K562 (cell line): ENCODE measurements around the gene VSIG10. TPM values are rescaled to one million over a fixed set of nuclear protein-coding genes. Genes with fewer than 3 reads are reported as not detected.

Experiments used
- ATAC-seq: fragments of 200-7000 bp; cut with Tn5 transposase; 3 replicates; pipeline ENCODE4 v1.9.1; 2020; ENCODE audit warnings: moderate library complexity
- BruUV-seq: library from RNA; stranded (reverse); fragments of 400-500 nt; replicated peaks from 2 replicates; lab custom pipeline; 2021; lab: Mats Ljungman, UMichigan
- CTCF ChIA-PET: fragments of 300-600 bp; formaldehyde crosslinking; extraction: SDS; loops from one replicate; lab custom pipeline; 2021; ENCODE audit warnings: low intra/inter-chr PET ratio; lab: Yijun Ruan, JAX
- POLR2A ChIA-PET: fragments of 300-600, 350-650 bp; sonication (Branson Sonifier 250); formaldehyde crosslinking; extraction: SDS; loops from one replicate; lab custom pipeline; 2021; ENCODE audit warnings: antibody characterized with exemption, inconsistent platforms; lab: Yijun Ruan, JAX
- DNase-seq, 4 experiments: peaks; one replicate each; pipeline versions ENCODE4 v3.0.0 to v3.0.0-alpha.2; 2011 to 2018; ENCODE audit warnings: low spot score in 3 of 4, mixed read lengths in 3 of 4; ENCODE audit errors: extremely low read depth in 1 of 4
- FAIRE-seq: peaks from 2 replicates; lab custom pipeline; 2011; peaks lifted over from hg19 to GRCh38; lab: Jason Lieb, UNC
- H2AFZ ChIP-seq: 2 replicates; pipeline ENCODE4 v1.6.0; 2011; ENCODE audit warnings: low read depth, low read length, control low read depth, inconsistent platforms
- H3K27ac ChIP-seq: fragments of 200-600 bp; 3 replicates; pipeline ENCODE4 v1.8.0; 2011; ENCODE audit warnings: low read depth, mild to moderate bottlenecking, control low read depth, inconsistent platforms, low read length, moderate library complexity, mixed read lengths; ENCODE audit errors: extremely low read depth
- H3K27me3 ChIP-seq, 2 experiments: fragments of 300-600 bp in 1 of 2; 2 replicates in 1 of 2; 3 replicates in 1 of 2; pipeline versions ENCODE4 v1.6.0 to v1.8.0; 2011; ENCODE audit warnings: inconsistent platforms in 2 of 2, low read length in 2 of 2, mild to moderate bottlenecking in 1 of 2, mixed read lengths in 1 of 2, moderate library complexity in 1 of 2; ENCODE audit not compliant: control insufficient read depth in 2 of 2, insufficient read depth in 2 of 2
- H3K36me3 ChIP-seq: fragments of 300-600 bp; 3 replicates; pipeline ENCODE4 v1.8.0; 2011; ENCODE audit warnings: mild to moderate bottlenecking, low read length, inconsistent platforms; ENCODE audit not compliant: control insufficient read depth, insufficient read depth
- H3K4me1 ChIP-seq, 2 experiments: fragments of 200-600 bp in 1 of 2; replicated peaks in 1 of 2; 2 replicates in 1 of 2; 3 replicates in 1 of 2; pipeline versions ENCODE4 v1.5.1 to v1.8.0; 2011; ENCODE audit warnings: inconsistent platforms in 2 of 2, low read length in 2 of 2, mild to moderate bottlenecking in 1 of 2, mixed read lengths in 1 of 2, moderate library complexity in 1 of 2; ENCODE audit not compliant: control insufficient read depth in 2 of 2, insufficient read depth in 2 of 2
- H3K4me2 ChIP-seq: 2 replicates; pipeline ENCODE4 v1.6.1; 2011; ENCODE audit warnings: low read length, control low read depth, inconsistent platforms, mixed read lengths; ENCODE audit not compliant: insufficient read depth
- H3K4me3 ChIP-seq: fragments of 200-600 bp; sonication (generic), shearing (Covaris generic); 2 replicates; pipeline ENCODE4 v1.5.1; 2016; ENCODE audit warnings: control low read depth, inconsistent platforms
- H3K79me2 ChIP-seq: fragments of 200-600 bp; 3 replicates; pipeline ENCODE4 v1.8.0; 2011; ENCODE audit warnings: low read length, inconsistent platforms; ENCODE audit not compliant: control insufficient read depth, insufficient read depth
- H3K9ac ChIP-seq, 2 experiments: 2 replicates each; pipeline versions ENCODE4 v1.6.0 to v1.6.1; 2011; ENCODE audit warnings: low read depth in 2 of 2, low read length in 2 of 2, control low read depth in 1 of 2, inconsistent platforms in 1 of 2, mild to moderate bottlenecking in 1 of 2, mixed read lengths in 1 of 2; ENCODE audit not compliant: insufficient read depth in 1 of 2
- H3K9me1 ChIP-seq: one replicate; pipeline ENCODE4 v1.6.0; 2011; ENCODE audit warnings: inconsistent platforms, mild to moderate bottlenecking, low read length, moderate library complexity; ENCODE audit not compliant: control insufficient read depth, insufficient read depth
- H3K9me3 ChIP-seq: replicated peaks from 2 replicates; pipeline ENCODE4 v1.5.1; 2011; ENCODE audit warnings: low read depth, low read length, inconsistent platforms; ENCODE audit not compliant: control insufficient read depth, insufficient read depth
- H4K20me1 ChIP-seq: replicated peaks from 2 replicates; pipeline ENCODE4 v1.6.1; 2011; ENCODE audit warnings: low read length, inconsistent platforms, mixed read lengths; ENCODE audit not compliant: control insufficient read depth, insufficient read depth
- C11orf30 ChIP-seq: fragments of 450-650 bp; IDR thresholded peaks from 2 replicates; pipeline ENCODE4 v1.6.1; 2016; ENCODE audit warnings: low read depth, mild to moderate bottlenecking
- CREB5 ChIP-seq: fragments of 250-450 bp; sonication (Bioruptor Pico); IDR thresholded peaks from 2 replicates; pipeline ENCODE4 v1.5.0; 2020; ENCODE audit warnings: mild to moderate bottlenecking
- TARDBP ChIP-seq: fragments of 450-650 bp; IDR thresholded peaks from 2 replicates; pipeline ENCODE4 v1.6.1; 2016
- WGBS: fragments of 100-300 bp; shearing (Covaris generic); methylation state at CpG from one replicate; pipeline ENCODE4 v1.1.6; 2016; ENCODE audit warnings: low coverage, mixed read lengths; ENCODE audit not compliant: insufficient coverage; ENCODE audit errors: missing lambda C conversion rate; 5-methylcytosine and 5-hydroxymethylcytosine counted together
- in situ Hi-C: fragments of 300-500 bp; cut with MboI; formaldehyde crosslinking; loops from 4 replicates; pipeline ENCODE4 v1.15.0; 2018; ENCODE audit warnings: inconsistent platforms, mixed read lengths
- intact Hi-C: fragments of 100-400 bp; cut with micrococcal nuclease; formaldehyde crosslinking; loops from 2 replicates; pipeline ENCODE4 v1.14.2; 2022
- polyA plus RNA-seq, 8 experiments: library from polyadenylated mRNA; depleted of rRNA in 4 of 8; stranded (reverse) in 5 of 8; unstranded in 3 of 8; fragments of >200 nt; fragmentation: Nextera tagmentation in 2 of 8; fragmentation: Illumina TruSeq in 1 of 8; extraction: Ambion mirVana in 2 of 8; extraction: Trizol in 1 of 8; gene quantifications; 2 replicates each; pipeline versions ENCODE4 v1.2.1 to v1.2.3, GENCODE V29; 2011 to 2014; ENCODE audit warnings: inconsistent platforms in 1 of 8, missing spikeins in 1 of 8
- total RNA-seq, 7 experiments: library from RNA; depleted of rRNA in 6 of 7; stranded (reverse); fragments of >200 nt in 6 of 7; fragmentation: Illumina TruSeq in 2 of 7; extraction: Trizol in 2 of 7; gene quantifications; 2 replicates each; pipeline versions ENCODE4 v1.2.1 to v1.2.3, GENCODE V29; 2011 to 2021; ENCODE audit warnings: low replicate concordance in 1 of 7

The VSIG10 gene
- total and polyA plus RNA-seq, 9 of the 15 experiments (the other 6 are each of a cell fraction or from before 2014, with no cell fraction given), result 4.1 to 8.8 (median 4.7) TPM

GRCh38 chr12:118122264-118122663 lies 18.5 kb upstream of the VSIG10 start:
- DNase-seq (no peak), ATAC-seq (no peak), FAIRE-seq (no peak)
- TF ChIP-seq CREB5 (CRISPR knock-in tag) (no peak), TARDBP (no peak), C11orf30 (no peak)
- Histone ChIP-seq H3K4me3 (no peak overlapping the region), H4K20me1 (no peaks in the 10 kb centered on the region), H3K27ac (no peak overlapping the region), H3K27me3 (no peaks in the 10 kb centered on the region), H3K4me1 (peaks cover 4 to 14% of the 10 kb centered on the region in 2 experiments; a peak in 4 of 5 replicates), H3K36me3 (no peaks in the 10 kb centered on the region; the same call in 2 of the 3 replicates), H2AFZ (no peak overlapping the region), H3K4me2 (no peak overlapping the region), H3K9me3 (no peaks in the 10 kb centered on the region), H3K9ac (no peak overlapping the region), H3K9me1 (no peaks in the 10 kb centered on the region), H3K79me2 (no peaks in the 10 kb centered on the region)
- intact Hi-C loops (loop anchor here (5.0 kb wide), 1 partner anchor 60 kb away; no protein-coding TSS in a partner anchor), in situ Hi-C loops (loop anchor here (5.0 kb wide), 1 partner anchor 255 kb away; the partner anchor contains the start of gene SUDS3)
- CTCF ChIA-PET, result interaction anchor here (3.0 kb wide), 1 partner anchor 253 kb away, joined by 31 read pairs; the partner anchor contains the start of gene SUDS3
- no TSS peak for BruUV-seq
- POLR2A ChIA-PET, result interaction anchor here (0.8 kb wide), 1 partner anchor 14 kb away, joined by 3 read pairs; the partner anchor contains the start of gene PEBP1
- WGBS, result 82% methylated on average over 5 of the region's 6 CpGs
